Mesenchymal stem cell (in vitro differentiated cells and primary cell): ENCODE results near the gene MZT1. TPM values are rescaled to one million over a fixed set of nuclear protein-coding genes. Genes with fewer than 3 reads are reported as not detected.

ENCODE experiments used
- DNase-seq: peaks from one replicate; pipeline ENCODE4 v3.0.0-alpha.2; 2013
- H2AFZ ChIP-seq: one replicate; pipeline ENCODE4 v1.6.1; 2013; ENCODE audit warnings: low read depth, mild to moderate bottlenecking, control low read depth, inconsistent platforms, low read length, moderate library complexity
- H2AK5ac ChIP-seq: 2 replicates; pipeline ENCODE4 v1.6.1; 2013; ENCODE audit warnings: low read length, moderate library complexity, mild to moderate bottlenecking, inconsistent platforms; ENCODE audit not compliant: severe bottlenecking
- H2BK120ac ChIP-seq: one replicate; pipeline ENCODE4 v1.6.1; 2013; ENCODE audit warnings: low read depth, mild to moderate bottlenecking, inconsistent platforms, low read length, moderate library complexity
- H2BK12ac ChIP-seq, 2 experiments: one replicate each; pipeline ENCODE4 v1.6.1; 2013; ENCODE audit warnings: inconsistent platforms in 2 of 2, low read length in 2 of 2, mild to moderate bottlenecking in 2 of 2, moderate library complexity in 2 of 2, control low read depth in 1 of 2
- H2BK15ac ChIP-seq: one replicate; pipeline ENCODE4 v1.6.1; 2013; ENCODE audit warnings: mild to moderate bottlenecking, low read depth, inconsistent platforms; ENCODE audit not compliant: poor library complexity, severe bottlenecking
- H2BK5ac ChIP-seq: 2 replicates; pipeline ENCODE4 v1.6.1; 2013; ENCODE audit warnings: low read depth, mild to moderate bottlenecking, low read length, control low read depth, inconsistent platforms; ENCODE audit not compliant: poor library complexity, severe bottlenecking
- H3K14ac ChIP-seq, 2 experiments: one replicate each; pipeline ENCODE4 v1.6.1; 2013; ENCODE audit warnings: inconsistent platforms in 2 of 2, low read length in 2 of 2, control low read depth in 1 of 2, mild to moderate bottlenecking in 1 of 2, moderate library complexity in 1 of 2
- H3K18ac ChIP-seq, 2 experiments: one replicate each; pipeline ENCODE4 v1.6.1; 2013; ENCODE audit warnings: inconsistent platforms in 2 of 2, low read length in 2 of 2, control low read depth in 1 of 2, low read depth in 1 of 2, mild to moderate bottlenecking in 1 of 2
- H3K23ac ChIP-seq, 2 experiments: one replicate each; pipeline ENCODE4 v1.6.1; 2013; ENCODE audit warnings: inconsistent platforms in 2 of 2, low read length in 2 of 2, mild to moderate bottlenecking in 2 of 2, moderate library complexity in 2 of 2, control low read depth in 1 of 2
- H3K27ac ChIP-seq: 2 replicates; pipeline ENCODE4 v1.5.1; 2013; ENCODE audit warnings: mild to moderate bottlenecking, moderate library complexity, low read length, control low read depth, inconsistent platforms; ENCODE audit not compliant: poor library complexity, severe bottlenecking
- H3K27me3 ChIP-seq, 2 experiments: 2 replicates each; pipeline versions ENCODE4 v1.6.1 to v1.7.0; 2013; ENCODE audit warnings: low read length in 2 of 2, mild to moderate bottlenecking in 2 of 2, moderate library complexity in 2 of 2, control low read depth in 1 of 2, inconsistent platforms in 1 of 2; ENCODE audit not compliant: control insufficient read depth in 1 of 2, insufficient read depth in 1 of 2
- H3K36me3 ChIP-seq, 2 experiments: 2 replicates each; pipeline versions ENCODE4 v1.6.1 to v1.7.0; 2013; ENCODE audit warnings: low read length in 2 of 2, control low read depth in 1 of 2, inconsistent platforms in 1 of 2, low read depth in 1 of 2, mild to moderate bottlenecking in 1 of 2; ENCODE audit not compliant: insufficient read depth in 2 of 2, control insufficient read depth in 1 of 2
- H3K4ac ChIP-seq, 2 experiments: one replicate each; pipeline ENCODE4 v1.6.1; 2013; ENCODE audit warnings: inconsistent platforms in 2 of 2, low read length in 2 of 2, mild to moderate bottlenecking in 2 of 2, moderate library complexity in 2 of 2, control low read depth in 1 of 2, low read depth in 1 of 2
- H3K4me1 ChIP-seq: 2 replicates; pipeline ENCODE4 v1.6.1; 2013; ENCODE audit warnings: low read depth, low read length, control low read depth; ENCODE audit not compliant: control insufficient read depth, insufficient read depth
- H3K4me2 ChIP-seq: 2 replicates; pipeline ENCODE4 v1.6.1; 2013; ENCODE audit warnings: low read length, mild to moderate bottlenecking, inconsistent platforms; ENCODE audit not compliant: poor library complexity, severe bottlenecking
- H3K4me3 ChIP-seq, 2 experiments: 2 replicates each; pipeline versions ENCODE4 v1.5.1 to v1.7.0; 2013; ENCODE audit warnings: low read length in 2 of 2, mild to moderate bottlenecking in 2 of 2, control low read depth in 1 of 2, low read depth in 1 of 2; ENCODE audit not compliant: insufficient read depth in 1 of 2
- H3K79me1 ChIP-seq: replicated peaks from 2 replicates; pipeline ENCODE4 v1.6.1; 2013; ENCODE audit warnings: mild to moderate bottlenecking, control low read depth, low read length, inconsistent platforms; ENCODE audit not compliant: poor library complexity, severe bottlenecking
- H3K9ac ChIP-seq: 2 replicates; pipeline ENCODE4 v1.7.0; 2013; ENCODE audit warnings: mild to moderate bottlenecking, low read length, moderate library complexity
- H3K9me3 ChIP-seq: 2 replicates; pipeline ENCODE4 v1.7.0; 2013; ENCODE audit warnings: mild to moderate bottlenecking, low read length; ENCODE audit not compliant: control insufficient read depth
- H4K8ac ChIP-seq: one replicate; pipeline ENCODE4 v1.6.1; 2013; ENCODE audit warnings: inconsistent platforms, mild to moderate bottlenecking, low read length, moderate library complexity
- H4K91ac ChIP-seq: one replicate; pipeline ENCODE4 v1.6.1; 2013; ENCODE audit warnings: mild to moderate bottlenecking, low read length, inconsistent platforms
- WGBS: methylation state at CpG from one replicate; pipeline ENCODE4 v1.1.7; 2013; ENCODE audit warnings: mixed read lengths; 5-methylcytosine and 5-hydroxymethylcytosine counted together
- small RNA-seq: library from polyadenylated mRNA; stranded (forward); fragments of <200 nt; extraction: miRNeasy Mini kit (QIAGEN cat#:217004); gene quantifications from one replicate; pipeline ENCODE3, GENCODE V24; 2013; ENCODE audit warnings: low read depth

The MZT1 gene

GRCh38 chr13:72677431-72677830 is 50.0 kb downstream of the MZT1 start:
- H3K27ac ChIP-seq: no peak overlapping the region
- no peaks in the 10 kb centered on the region for H3K9me3 ChIP-seq
- no peaks in the 10 kb centered on the region for H3K4me1 ChIP-seq
- H3K27me3 ChIP-seq: no peaks in the 10 kb centered on the region
- no peak overlapping the region for H3K4ac ChIP-seq
- no peaks in the 10 kb centered on the region for H3K79me1 ChIP-seq
- no peak overlapping the region for H2BK15ac ChIP-seq
- no peak for DNase-seq
- no peaks in the 10 kb centered on the region for H3K36me3 ChIP-seq
- H3K4me2 ChIP-seq: no peak overlapping the region
- no peak overlapping the region for H2BK120ac ChIP-seq
- no peak overlapping the region for H2AK5ac ChIP-seq
- H3K14ac ChIP-seq: no peak overlapping the region
- H4K91ac ChIP-seq: no peak overlapping the region
- no peak overlapping the region for H2BK12ac ChIP-seq
- no peak overlapping the region for H2AFZ ChIP-seq
- H4K8ac ChIP-seq: no peak overlapping the region
- no peak overlapping the region for H3K18ac ChIP-seq
- no peak overlapping the region for H3K4me3 ChIP-seq
- H3K9ac ChIP-seq: no peak overlapping the region
- no peak overlapping the region for H3K23ac ChIP-seq
- no peak overlapping the region for H2BK5ac ChIP-seq

- WGBS: 93% methylated on average over 1 of the region's 1 CpG
- H3K9ac ChIP-seq: no peak overlapping the region
- no peak overlapping the region for H3K18ac ChIP-seq
- H2BK5ac ChIP-seq: no peak overlapping the region
- no peak overlapping the region for H2AFZ ChIP-seq
- H3K4me3 ChIP-seq: no peak overlapping the region
- no peak overlapping the region for H2BK15ac ChIP-seq
- H2AK5ac ChIP-seq: no peak overlapping the region
- no peaks in the 10 kb centered on the region for H3K36me3 ChIP-seq
- H3K79me1 ChIP-seq: no peaks in the 10 kb centered on the region
- H3K4me2 ChIP-seq: no peak overlapping the region
- H3K4me1 ChIP-seq: no peaks in the 10 kb centered on the region
- H3K14ac ChIP-seq: no peak overlapping the region
- H3K9me3 ChIP-seq: no peaks in the 10 kb centered on the region
- no peak overlapping the region for H3K4ac ChIP-seq
- H3K23ac ChIP-seq: no peak overlapping the region
- H3K27me3 ChIP-seq: no peaks in the 10 kb centered on the region
- H2BK120ac ChIP-seq: no peak overlapping the region
- H3K27ac ChIP-seq: no peak overlapping the region
- no peak for DNase-seq
- H2BK12ac ChIP-seq: no peak overlapping the region
- no peak overlapping the region for H4K91ac ChIP-seq
- no peak overlapping the region for H4K8ac ChIP-seq
These were observed 61.0 kb downstream of the MZT1 start for GRCh38 chr13:72666391-72666790.

GRCh38 chr13:72662548-72662947 is 64.9 kb downstream of the MZT1 start:
- Histone ChIP-seq H3K27me3 (no peaks in the 10 kb centered on the region), H2BK5ac (no peak overlapping the region), H4K8ac (no peak overlapping the region), H2BK12ac (no peak overlapping the region), H3K18ac (no peak overlapping the region), H2AFZ (no peak overlapping the region), H4K91ac (no peak overlapping the region), H2AK5ac (no peak overlapping the region), H2BK15ac (no peak overlapping the region), H3K4me2 (no peak overlapping the region), H3K4me1 (no peaks in the 10 kb centered on the region), H3K4me3 (no peak overlapping the region), H3K14ac (no peak overlapping the region), H3K79me1 (no peaks in the 10 kb centered on the region), H2BK120ac (no peak overlapping the region), H3K36me3 (no peaks in the 10 kb centered on the region), H3K9ac (no peak overlapping the region), H3K23ac (no peak overlapping the region), H3K9me3 (no peaks in the 10 kb centered on the region), H3K27ac (no peak overlapping the region), H3K4ac (no peak overlapping the region)
- no peak for DNase-seq

Small RNA genes lying within 50 kb of the gene (small RNA-seq; reads per million reads assigned to genes)
- gene RNU6-80P: not detected
